ENCODE measurements around the gene ZMYND8.

DNA sequence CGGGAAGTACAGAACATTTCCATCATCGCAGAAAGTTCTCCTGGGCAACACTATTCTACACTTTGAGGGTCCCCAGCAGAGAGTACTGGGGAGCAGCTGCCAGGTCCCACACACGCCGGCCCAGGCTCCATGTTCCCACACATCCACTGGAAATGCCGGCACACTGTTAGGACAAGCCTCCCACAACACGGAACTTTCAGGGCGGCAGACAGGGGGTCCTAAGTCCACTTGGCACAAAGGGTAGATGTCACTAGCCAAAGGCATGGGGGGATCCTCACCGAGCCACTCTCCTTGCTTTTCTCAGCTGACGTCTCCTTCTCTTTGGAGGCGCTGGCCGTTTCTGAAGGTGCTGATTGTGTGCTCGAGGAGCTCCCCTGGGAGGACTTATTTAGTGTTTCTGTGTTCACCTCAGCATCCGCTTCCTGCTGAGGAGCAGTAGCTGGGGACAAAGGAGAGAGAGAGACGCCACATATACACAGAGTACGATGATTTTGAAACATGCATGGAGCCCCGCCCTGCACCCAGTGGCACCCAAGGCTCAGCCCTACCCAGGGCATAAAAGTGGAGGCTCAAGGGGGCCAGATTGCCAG lies 135.4 kb downstream of the ZMYND8 start:
- TF ChIP-seq, protein P1, sequence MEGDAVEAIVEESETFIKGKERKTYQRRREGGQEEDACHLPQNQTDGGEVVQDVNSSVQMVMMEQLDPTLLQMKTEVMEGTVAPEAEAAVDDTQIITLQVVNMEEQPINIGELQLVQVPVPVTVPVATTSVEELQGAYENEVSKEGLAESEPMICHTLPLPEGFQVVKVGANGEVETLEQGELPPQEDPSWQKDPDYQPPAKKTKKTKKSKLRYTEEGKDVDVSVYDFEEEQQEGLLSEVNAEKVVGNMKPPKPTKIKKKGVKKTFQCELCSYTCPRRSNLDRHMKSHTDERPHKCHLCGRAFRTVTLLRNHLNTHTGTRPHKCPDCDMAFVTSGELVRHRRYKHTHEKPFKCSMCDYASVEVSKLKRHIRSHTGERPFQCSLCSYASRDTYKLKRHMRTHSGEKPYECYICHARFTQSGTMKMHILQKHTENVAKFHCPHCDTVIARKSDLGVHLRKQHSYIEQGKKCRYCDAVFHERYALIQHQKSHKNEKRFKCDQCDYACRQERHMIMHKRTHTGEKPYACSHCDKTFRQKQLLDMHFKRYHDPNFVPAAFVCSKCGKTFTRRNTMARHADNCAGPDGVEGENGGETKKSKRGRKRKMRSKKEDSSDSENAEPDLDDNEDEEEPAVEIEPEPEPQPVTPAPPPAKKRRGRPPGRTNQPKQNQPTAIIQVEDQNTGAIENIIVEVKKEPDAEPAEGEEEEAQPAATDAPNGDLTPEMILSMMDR (IDR thresholded peaks at IDR 0.05) = no peak
- TF ChIP-seq POLR2A (IDR thresholded peaks at IDR 0.05) = no peak

All from thyroid gland (tissue), 4 donors.